AG09309 (cell line): ENCODE measurements around the gene CD70.

ENCODE experiments used
- DNase-seq: peaks from one replicate; pipeline ENCODE4 v3.0.0-alpha.2; 2010; ENCODE audit warnings: low read depth
- H3K4me3 ChIP-seq: 2 replicates; pipeline ENCODE4 v1.5.1; 2011; ENCODE audit warnings: mild to moderate bottlenecking, low read depth, low read length, moderate library complexity; ENCODE audit not compliant: control insufficient read depth
- CTCF ChIP-seq: IDR thresholded peaks from 2 replicates; pipeline ENCODE4 v1.5.1; 2011; ENCODE audit warnings: mild to moderate bottlenecking, low read depth, low read length, inconsistent platforms; ENCODE audit not compliant: insufficient read depth, control insufficient read depth; ENCODE audit errors: missing control alignments

The CD70 gene

GRCh38 chr19:6593651-6594416, 2.9 kb upstream of the CD70 start:
- H3K4me3 ChIP-seq: no peak overlapping the region
- DNase-seq: no peak
- TF ChIP-seq CTCF: no peak

GRCh38 chr19:6590258-6590826, 608 bp downstream of the CD70 start:
- H3K4me3 ChIP-seq: no peak overlapping the region
- DNase-seq: no peak
- no peak for TF ChIP-seq CTCF

- H3K4me3 ChIP-seq: no peak overlapping the region
- no peak for DNase-seq
- no peak for TF ChIP-seq CTCF
Observed at GRCh38 chr19:6589711-6590257, 1.2 kb downstream of the CD70 start.

- TF ChIP-seq CTCF: no peak
- H3K4me3 ChIP-seq: no peak overlapping the region
- no peak for DNase-seq
Observed at GRCh38 chr19:6588508-6589345, 2.2 kb downstream of the CD70 start.

- no peak for TF ChIP-seq CTCF
- H3K4me3 ChIP-seq: no peak overlapping the region
- no peak for DNase-seq
Observed at GRCh38 chr19:6587998-6588507, 2.9 kb downstream of the CD70 start.

GRCh38 chr19:6587093-6587820, 3.7 kb downstream of the CD70 start:
- TF ChIP-seq CTCF: no peak
- no peak overlapping the region for H3K4me3 ChIP-seq
- DNase-seq: no peak
